IMR-90 (cell line): ENCODE data around the gene PEX26. TPM values are rescaled to one million over a fixed set of nuclear protein-coding genes. Genes with fewer than 3 reads are reported as not detected.

Experiments
- ATAC-seq: fragments of 200-7000 bp; cut with Tn5 transposase; 2 replicates; pipeline ENCODE4 v1.9.1; 2020; ENCODE audit warnings: low read depth, mild to moderate bottlenecking, moderate library complexity
- BruUV-seq: library from RNA; stranded (reverse); fragments of 400-500 nt; replicated peaks from 2 replicates; lab custom pipeline; 2021; lab: Mats Ljungman, UMichigan
- CTCF ChIA-PET: fragments of 300-600 bp; formaldehyde crosslinking; extraction: SDS; loops from one replicate; lab custom pipeline; 2021; ENCODE audit warnings: antibody characterized with exemption; lab: Yijun Ruan, JAX
- POLR2A ChIA-PET: fragments of 300-600 bp; sonication (Branson Sonifier 250); formaldehyde crosslinking; loops from one replicate; lab custom pipeline; 2022; ENCODE audit warnings: antibody characterized with exemption; ENCODE audit not compliant: unreplicated experiment; lab: Charles Lee
- DNase-seq: peaks from one replicate; pipeline ENCODE4 v3.0.0; 2013
- H2AFZ ChIP-seq: replicated peaks from 2 replicates; pipeline ENCODE3; 2013; ENCODE audit warnings: low read length, mild to moderate bottlenecking; ENCODE audit not compliant: poor library complexity
- H2AK5ac ChIP-seq: 2 replicates; pipeline ENCODE4 v1.6.1; 2013; ENCODE audit warnings: low read depth, low read length, inconsistent platforms
- H2AK9ac ChIP-seq: replicated peaks from 2 replicates; pipeline ENCODE3; 2013; ENCODE audit warnings: mild to moderate bottlenecking, low read depth, low read length, moderate library complexity; ENCODE audit not compliant: poor library complexity
- H2BK120ac ChIP-seq: 2 replicates; pipeline ENCODE4 v1.6.1; 2013; ENCODE audit warnings: low read depth, low read length, inconsistent platforms
- H2BK15ac ChIP-seq: 3 replicates; pipeline ENCODE4 v1.6.1; 2013; ENCODE audit warnings: low read depth, low read length, inconsistent platforms
- H2BK20ac ChIP-seq: 2 replicates; pipeline ENCODE4 v1.6.1; 2013; ENCODE audit warnings: low read depth, mild to moderate bottlenecking, inconsistent platforms, low read length, moderate library complexity
- H2BK5ac ChIP-seq: 2 replicates; pipeline ENCODE4 v1.6.1; 2013; ENCODE audit warnings: mild to moderate bottlenecking, low read depth, low read length, inconsistent platforms; ENCODE audit not compliant: poor library complexity, severe bottlenecking
- H3K14ac ChIP-seq: replicated peaks from 2 replicates; pipeline ENCODE4 v1.6.1; 2013; ENCODE audit warnings: low read depth, low read length, inconsistent platforms
- H3K18ac ChIP-seq: 2 replicates; pipeline ENCODE4 v1.6.1; 2013; ENCODE audit warnings: low read depth, low read length, control low read depth
- H3K23ac ChIP-seq: 2 replicates; pipeline ENCODE4 v1.6.1; 2013; ENCODE audit warnings: low read depth, low read length, inconsistent platforms
- H3K27ac ChIP-seq: 2 replicates; pipeline ENCODE4 v1.5.1; 2013; ENCODE audit warnings: mild to moderate bottlenecking, control low read depth, low read length; ENCODE audit not compliant: insufficient read depth
- H3K27me3 ChIP-seq: 2 replicates; pipeline ENCODE4 v1.6.1; 2013; ENCODE audit warnings: low read length; ENCODE audit not compliant: control insufficient read depth, insufficient read depth
- H3K36me3 ChIP-seq: 2 replicates; pipeline ENCODE4 v1.6.1; 2013; ENCODE audit warnings: low read length, mixed read lengths; ENCODE audit not compliant: control insufficient read depth, insufficient read depth
- H3K4ac ChIP-seq: 2 replicates; pipeline ENCODE4 v1.6.1; 2013; ENCODE audit warnings: low read depth, low read length, inconsistent platforms
- H3K4me1 ChIP-seq: 2 replicates; pipeline ENCODE4 v1.6.1; 2013; ENCODE audit warnings: low read length, mixed read lengths; ENCODE audit not compliant: control insufficient read depth, insufficient read depth
- H3K4me2 ChIP-seq: 2 replicates; pipeline ENCODE4 v1.6.1; 2013; ENCODE audit warnings: low read depth, mild to moderate bottlenecking, control low read depth, low read length, moderate library complexity
- H3K4me3 ChIP-seq: 2 replicates; pipeline ENCODE4 v1.5.1; 2013; ENCODE audit warnings: low read depth, mild to moderate bottlenecking, control low read depth, low read length, moderate library complexity; ENCODE audit not compliant: insufficient read depth
- H3K56ac ChIP-seq: 2 replicates; pipeline ENCODE4 v1.6.1; 2013; ENCODE audit warnings: low read length, inconsistent platforms; ENCODE audit not compliant: insufficient read depth; ENCODE audit errors: extremely low read depth
- H3K79me1 ChIP-seq, 2 experiments: 2 replicates each; pipeline ENCODE4 v1.6.1; 2013; ENCODE audit warnings: low read length in 2 of 2, inconsistent platforms in 1 of 2, low read depth in 1 of 2
- H3K9ac ChIP-seq: 2 replicates; pipeline ENCODE4 v1.6.1; 2013; ENCODE audit warnings: low read depth, low read length, control low read depth
- H3K9me1 ChIP-seq: 2 replicates; pipeline ENCODE4 v1.6.1; 2013; ENCODE audit warnings: low read length, inconsistent platforms; ENCODE audit not compliant: insufficient read depth
- H3K9me3 ChIP-seq: 2 replicates; pipeline ENCODE4 v1.6.1; 2013; ENCODE audit warnings: low read length; ENCODE audit not compliant: control insufficient read depth, insufficient read depth
- H4K20me1 ChIP-seq: 2 replicates; pipeline ENCODE4 v1.6.1; 2013; ENCODE audit warnings: low read length, inconsistent platforms; ENCODE audit not compliant: insufficient read depth
- H4K5ac ChIP-seq: 2 replicates; pipeline ENCODE4 v1.6.1; 2013; ENCODE audit warnings: mild to moderate bottlenecking, low read depth, low read length, control low read depth
- H4K8ac ChIP-seq, 2 experiments: 2 replicates each; pipeline ENCODE4 v1.6.1; 2013; ENCODE audit warnings: low read depth in 2 of 2, low read length in 2 of 2, control low read depth in 1 of 2, inconsistent platforms in 1 of 2
- H4K91ac ChIP-seq: 2 replicates; pipeline ENCODE4 v1.6.1; 2013; ENCODE audit warnings: low read depth, low read length, inconsistent platforms; ENCODE audit not compliant: insufficient read depth
- CHD1 ChIP-seq: IDR thresholded peaks from 2 replicates; pipeline ENCODE4 v1.6.1; 2012; ENCODE audit warnings: low read depth, low read length, improper control_type of control experiment
- MAZ ChIP-seq: IDR thresholded peaks from 2 replicates; pipeline ENCODE4 v1.6.1; 2012; ENCODE audit warnings: low read depth, mild to moderate bottlenecking, low read length, improper control_type of control experiment, moderate library complexity, borderline replicate concordance
- MXI1 ChIP-seq: IDR thresholded peaks from 2 replicates; pipeline ENCODE4 v1.6.1; 2012; ENCODE audit warnings: low read depth, mild to moderate bottlenecking, low read length, moderate library complexity, borderline replicate concordance
- POLR2A ChIP-seq: IDR thresholded peaks from 2 replicates; pipeline ENCODE4 v1.6.1; 2012; ENCODE audit warnings: mild to moderate bottlenecking, low read depth, low read length
- RCOR1 ChIP-seq: IDR thresholded peaks from 2 replicates; pipeline ENCODE4 v1.6.1; 2012; ENCODE audit warnings: mild to moderate bottlenecking, low read length, improper control_type of control experiment; ENCODE audit not compliant: insufficient replicate concordance
- RFX5 ChIP-seq: IDR thresholded peaks from 2 replicates; pipeline ENCODE4 v1.8.0; 2012; ENCODE audit warnings: low read depth, mild to moderate bottlenecking, low read length, moderate library complexity
- SMC3 ChIP-seq: fragments of 150-350 bp; IDR thresholded peaks from 2 replicates; pipeline ENCODE4 v1.6.1; 2016; ENCODE audit warnings: low read depth, mild to moderate bottlenecking, antibody characterized with exemption, low read length, moderate library complexity
- WGBS, 2 experiments: methylation state at CpG; one replicate each; pipeline versions ENCODE4 v1.1.5 to v1.1.7; 2013; ENCODE audit warnings: missing lambda C conversion rate in 2 of 2; ENCODE audit not compliant: insufficient read length in 1 of 2; ENCODE audit errors: extremely low coverage in 2 of 2; 5-methylcytosine and 5-hydroxymethylcytosine counted together
- dilution Hi-C: fragments of 300-500 bp; cut with HindIII; formaldehyde crosslinking; loops from one replicate; pipeline ENCODE4 v1.14.3; 2018; ENCODE audit warnings: low sequenced_read_pairs; ENCODE audit not compliant: unreplicated experiment
- in situ Hi-C: fragments of 300-500 bp; cut with MboI; formaldehyde crosslinking; loops from 3 replicates; pipeline ENCODE4 v1.14.3; 2019; ENCODE audit warnings: low sequenced_read_pairs, inconsistent platforms, mixed read lengths
- intact Hi-C: fragments of 100-400 bp; cut with micrococcal nuclease; formaldehyde crosslinking; loops from 2 replicates; pipeline ENCODE4 v1.10.0; 2022
- polyA plus RNA-seq, 3 experiments: library from polyadenylated mRNA; depleted of rRNA; stranded (reverse); fragments of >200 nt; gene quantifications; 2 replicates each; pipeline ENCODE4 v1.2.3, GENCODE V29; 2012; ENCODE audit warnings: low replicate concordance in 1 of 3
- total RNA-seq: library from RNA; depleted of rRNA; stranded (reverse); fragments of >200 nt; gene quantifications from 2 replicates; pipeline ENCODE4 v1.2.3, GENCODE V29; 2012
- TF ChIP-seq, protein P1 (sequence below): fragments of 150-350 bp; IDR thresholded peaks from 2 replicates; pipeline ENCODE4 v1.6.1; 2017; ENCODE audit warnings: mild to moderate bottlenecking, antibody characterized with exemption, low read length, low read depth
- TF ChIP-seq, protein P2 (sequence below): fragments of 150-350 bp; IDR thresholded peaks from 2 replicates; pipeline ENCODE4 v1.6.1; 2016; ENCODE audit warnings: low read depth, mild to moderate bottlenecking, low read length, moderate library complexity, borderline replicate concordance
- TF ChIP-seq, protein P3 (sequence below): conservative IDR thresholded peaks from 2 replicates; pipeline ENCODE4 v1.5.1; 2012; ENCODE audit warnings: mild to moderate bottlenecking, low read depth, low read length, improper control_type of control experiment

Gene PEX26
- total and polyA plus RNA-seq, 2 of the 4 experiments (the other 2 are of a cell fraction): 12.2 to 18.5 TPM

DNA sequence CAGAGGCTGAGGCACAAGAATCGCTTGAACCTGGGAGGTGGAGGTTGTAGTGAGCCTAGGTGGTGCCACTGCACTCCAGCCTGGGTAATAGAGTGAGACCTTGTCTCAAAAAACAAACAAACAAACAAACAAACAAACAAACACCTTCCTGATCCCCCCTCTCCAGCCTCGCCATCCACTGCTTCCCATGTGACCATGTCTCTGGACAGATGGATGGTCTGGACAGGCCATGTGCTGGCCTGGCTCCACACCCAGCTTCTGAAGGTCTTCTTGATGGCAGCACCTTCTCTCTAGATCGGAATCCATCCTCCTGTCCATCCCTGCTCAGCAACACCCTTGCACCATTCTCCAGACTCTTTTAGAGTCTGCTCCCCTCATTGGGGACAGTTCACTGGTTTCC lies 10.7 kb upstream of the PEX26 start (continued):
- TF ChIP-seq MAZ (no peak), RCOR1 (no peak), SMC3 (no peak)

DNA sequence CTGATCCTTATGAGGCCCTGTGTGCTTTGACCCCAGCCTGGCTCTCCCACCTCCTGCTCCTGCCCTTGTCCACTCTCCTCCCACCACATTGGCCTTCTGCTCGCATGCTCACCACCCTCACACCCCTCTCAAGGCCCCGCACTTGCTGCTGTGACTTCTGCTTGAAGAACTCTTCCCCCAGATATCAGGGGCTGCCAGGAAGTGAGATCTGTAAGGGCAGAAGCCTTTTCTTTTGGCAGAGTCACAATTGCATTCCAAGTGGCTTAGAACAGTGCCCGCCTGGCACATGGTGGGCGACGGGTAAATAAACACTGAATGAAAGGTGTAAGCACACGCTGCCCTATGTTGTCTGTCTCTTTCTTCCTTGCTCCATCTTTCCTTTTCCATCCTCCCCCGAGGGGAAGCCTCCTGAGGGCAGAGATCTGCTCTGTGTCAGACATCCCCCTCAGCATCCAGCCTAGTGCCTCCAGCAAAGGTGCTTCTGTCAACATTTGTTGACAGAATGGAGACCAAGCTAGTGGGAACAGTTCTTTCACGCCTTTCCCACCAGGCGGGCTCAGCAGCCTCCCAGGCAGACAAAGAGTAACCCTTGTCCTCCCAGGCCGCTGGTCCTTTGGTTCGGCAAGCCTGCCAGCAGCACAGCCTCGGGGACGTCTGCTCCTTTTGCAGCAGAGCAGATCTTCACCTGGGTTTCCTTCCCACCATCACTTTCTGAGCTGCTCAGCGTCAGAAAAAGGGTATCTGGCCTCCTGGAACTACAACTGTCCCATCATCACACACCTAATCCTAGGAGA lies 10.0 kb upstream of the PEX26 start:
- 62% methylated on average over 5 of the region's 14 CpGs; no CpG with 5 or more reads in 1 of the 2 experiments for WGBS, 2 experiments
- H2AK9ac ChIP-seq: peak overlapping the region; percentile 13
- H4K5ac ChIP-seq: peak overlapping the region; percentile 31; the same call in 1 of the 2 replicates
- peak overlapping the region; percentile 50; the same call in 1 of the 2 replicates for H3K18ac ChIP-seq
- no peaks in the 10 kb centered on the region for H3K9me3 ChIP-seq
- peak overlapping the region; percentile 87 for H4K91ac ChIP-seq
- in situ Hi-C loops: loop anchor here (5.0 to 25.0 kb wide), 3 partner anchors 75 to 505 kb away; partner anchors contain the start of gene SLC25A18
- POLR2A ChIA-PET: no interaction called here
- dilution Hi-C loops: no loop called here
- H4K20me1 ChIP-seq: no peaks in the 10 kb centered on the region
- ATAC-seq (peak; percentile 32), DNase-seq (no peak)
- peak overlapping the region; percentile 55; the same call in 2 of the 3 replicates for H2BK15ac ChIP-seq
- intact Hi-C loops: no loop called here
- H4K8ac ChIP-seq: peak overlapping the region; percentile 78 to 94; a peak in 3 of 4 replicates
- H3K14ac ChIP-seq: peak overlapping the region; percentile 29; the same call in 1 of the 2 replicates
- CTCF ChIA-PET: interaction anchor here (1.7 kb wide), 1 partner anchor 157 kb away, joined by 4 read pairs; no protein-coding TSS in a partner anchor
- peak overlapping the region; percentile 43 for H3K4ac ChIP-seq
- H2AFZ ChIP-seq: peak overlapping the region; percentile 77
- no peaks in the 10 kb centered on the region for H3K79me1 ChIP-seq
- H2AK5ac ChIP-seq: peak overlapping the region; percentile 59
- no peaks in the 10 kb centered on the region for H3K27me3 ChIP-seq
- H2BK20ac ChIP-seq: peak overlapping the region; percentile 52
- peak overlapping the region; percentile 35 for H3K27ac ChIP-seq
- peak overlapping the region; percentile 49; the same call in 1 of the 2 replicates for H3K9ac ChIP-seq
- H3K36me3 ChIP-seq: no peaks in the 10 kb centered on the region
- H3K56ac ChIP-seq: peak overlapping the region; percentile 36
- H3K4me2 ChIP-seq: no peak overlapping the region
- H3K23ac ChIP-seq: peak overlapping the region; percentile 81; the same call in 1 of the 2 replicates
- BruUV-seq: no TSS peak
- H3K4me1 ChIP-seq: peaks cover 4% of the 10 kb centered on the region
- H3K4me3 ChIP-seq: no peak overlapping the region
- H2BK5ac ChIP-seq: no peak overlapping the region
- H2BK120ac ChIP-seq: peak overlapping the region; percentile 69
- peaks cover 6% of the 10 kb centered on the region; the same call in 1 of the 2 replicates for H3K9me1 ChIP-seq
- no peak for TF ChIP-seq SMC3
- TF ChIP-seq, protein P1, sequence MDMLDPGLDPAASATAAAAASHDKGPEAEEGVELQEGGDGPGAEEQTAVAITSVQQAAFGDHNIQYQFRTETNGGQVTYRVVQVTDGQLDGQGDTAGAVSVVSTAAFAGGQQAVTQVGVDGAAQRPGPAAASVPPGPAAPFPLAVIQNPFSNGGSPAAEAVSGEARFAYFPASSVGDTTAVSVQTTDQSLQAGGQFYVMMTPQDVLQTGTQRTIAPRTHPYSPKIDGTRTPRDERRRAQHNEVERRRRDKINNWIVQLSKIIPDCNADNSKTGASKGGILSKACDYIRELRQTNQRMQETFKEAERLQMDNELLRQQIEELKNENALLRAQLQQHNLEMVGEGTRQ: no peak
- TF ChIP-seq, protein P2, sequence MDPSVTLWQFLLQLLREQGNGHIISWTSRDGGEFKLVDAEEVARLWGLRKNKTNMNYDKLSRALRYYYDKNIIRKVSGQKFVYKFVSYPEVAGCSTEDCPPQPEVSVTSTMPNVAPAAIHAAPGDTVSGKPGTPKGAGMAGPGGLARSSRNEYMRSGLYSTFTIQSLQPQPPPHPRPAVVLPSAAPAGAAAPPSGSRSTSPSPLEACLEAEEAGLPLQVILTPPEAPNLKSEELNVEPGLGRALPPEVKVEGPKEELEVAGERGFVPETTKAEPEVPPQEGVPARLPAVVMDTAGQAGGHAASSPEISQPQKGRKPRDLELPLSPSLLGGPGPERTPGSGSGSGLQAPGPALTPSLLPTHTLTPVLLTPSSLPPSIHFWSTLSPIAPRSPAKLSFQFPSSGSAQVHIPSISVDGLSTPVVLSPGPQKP: no peak
- TF ChIP-seq, protein P3, sequence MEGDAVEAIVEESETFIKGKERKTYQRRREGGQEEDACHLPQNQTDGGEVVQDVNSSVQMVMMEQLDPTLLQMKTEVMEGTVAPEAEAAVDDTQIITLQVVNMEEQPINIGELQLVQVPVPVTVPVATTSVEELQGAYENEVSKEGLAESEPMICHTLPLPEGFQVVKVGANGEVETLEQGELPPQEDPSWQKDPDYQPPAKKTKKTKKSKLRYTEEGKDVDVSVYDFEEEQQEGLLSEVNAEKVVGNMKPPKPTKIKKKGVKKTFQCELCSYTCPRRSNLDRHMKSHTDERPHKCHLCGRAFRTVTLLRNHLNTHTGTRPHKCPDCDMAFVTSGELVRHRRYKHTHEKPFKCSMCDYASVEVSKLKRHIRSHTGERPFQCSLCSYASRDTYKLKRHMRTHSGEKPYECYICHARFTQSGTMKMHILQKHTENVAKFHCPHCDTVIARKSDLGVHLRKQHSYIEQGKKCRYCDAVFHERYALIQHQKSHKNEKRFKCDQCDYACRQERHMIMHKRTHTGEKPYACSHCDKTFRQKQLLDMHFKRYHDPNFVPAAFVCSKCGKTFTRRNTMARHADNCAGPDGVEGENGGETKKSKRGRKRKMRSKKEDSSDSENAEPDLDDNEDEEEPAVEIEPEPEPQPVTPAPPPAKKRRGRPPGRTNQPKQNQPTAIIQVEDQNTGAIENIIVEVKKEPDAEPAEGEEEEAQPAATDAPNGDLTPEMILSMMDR: no peak
- no peak for TF ChIP-seq POLR2A
- TF ChIP-seq CHD1: no peak
- TF ChIP-seq MXI1: no peak
- TF ChIP-seq RFX5: no peak
- TF ChIP-seq RCOR1: no peak
